Choroid plexus epithelial cell (primary cell): ENCODE results near the gene SLC1A3.

Source experiments
- DNase-seq: peaks from one replicate; pipeline ENCODE4 v3.0.0-alpha.2; 2010; ENCODE audit warnings: low read depth
- H3K4me3 ChIP-seq: 2 replicates; pipeline ENCODE4 v1.5.1; 2011; ENCODE audit warnings: low read depth, mild to moderate bottlenecking, control low read depth, low read length, moderate library complexity
- TF ChIP-seq, protein P1 (sequence below): conservative IDR thresholded peaks from 2 replicates; pipeline ENCODE4 v1.5.1; 2011; ENCODE audit warnings: low read depth, mild to moderate bottlenecking, control low read depth, inconsistent platforms, low read length, moderate library complexity

The SLC1A3 gene

DNA sequence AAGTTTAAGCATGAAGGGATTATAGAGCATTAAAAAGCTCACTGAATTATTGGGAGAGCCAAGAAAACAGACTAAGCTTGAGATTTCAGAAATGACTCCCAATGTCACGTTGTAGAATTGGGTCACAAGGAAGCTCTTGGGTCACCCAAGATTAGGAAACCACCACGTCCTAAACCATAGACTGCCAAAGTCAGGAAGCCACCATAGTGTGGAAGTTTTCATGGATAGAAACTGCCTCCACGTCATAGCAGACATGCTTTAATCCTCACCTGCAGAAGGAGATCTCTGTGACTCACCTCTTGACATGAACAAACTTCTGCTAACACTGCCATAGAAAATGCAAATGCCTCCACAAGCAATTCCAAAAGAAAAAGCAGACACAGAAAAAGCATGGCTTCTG is 106.3 kb downstream of the SLC1A3 start:
- TF ChIP-seq, protein P1, sequence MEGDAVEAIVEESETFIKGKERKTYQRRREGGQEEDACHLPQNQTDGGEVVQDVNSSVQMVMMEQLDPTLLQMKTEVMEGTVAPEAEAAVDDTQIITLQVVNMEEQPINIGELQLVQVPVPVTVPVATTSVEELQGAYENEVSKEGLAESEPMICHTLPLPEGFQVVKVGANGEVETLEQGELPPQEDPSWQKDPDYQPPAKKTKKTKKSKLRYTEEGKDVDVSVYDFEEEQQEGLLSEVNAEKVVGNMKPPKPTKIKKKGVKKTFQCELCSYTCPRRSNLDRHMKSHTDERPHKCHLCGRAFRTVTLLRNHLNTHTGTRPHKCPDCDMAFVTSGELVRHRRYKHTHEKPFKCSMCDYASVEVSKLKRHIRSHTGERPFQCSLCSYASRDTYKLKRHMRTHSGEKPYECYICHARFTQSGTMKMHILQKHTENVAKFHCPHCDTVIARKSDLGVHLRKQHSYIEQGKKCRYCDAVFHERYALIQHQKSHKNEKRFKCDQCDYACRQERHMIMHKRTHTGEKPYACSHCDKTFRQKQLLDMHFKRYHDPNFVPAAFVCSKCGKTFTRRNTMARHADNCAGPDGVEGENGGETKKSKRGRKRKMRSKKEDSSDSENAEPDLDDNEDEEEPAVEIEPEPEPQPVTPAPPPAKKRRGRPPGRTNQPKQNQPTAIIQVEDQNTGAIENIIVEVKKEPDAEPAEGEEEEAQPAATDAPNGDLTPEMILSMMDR, result no peak
- H3K4me3 ChIP-seq, result no peak overlapping the region
- DNase-seq, result no peak

DNA sequence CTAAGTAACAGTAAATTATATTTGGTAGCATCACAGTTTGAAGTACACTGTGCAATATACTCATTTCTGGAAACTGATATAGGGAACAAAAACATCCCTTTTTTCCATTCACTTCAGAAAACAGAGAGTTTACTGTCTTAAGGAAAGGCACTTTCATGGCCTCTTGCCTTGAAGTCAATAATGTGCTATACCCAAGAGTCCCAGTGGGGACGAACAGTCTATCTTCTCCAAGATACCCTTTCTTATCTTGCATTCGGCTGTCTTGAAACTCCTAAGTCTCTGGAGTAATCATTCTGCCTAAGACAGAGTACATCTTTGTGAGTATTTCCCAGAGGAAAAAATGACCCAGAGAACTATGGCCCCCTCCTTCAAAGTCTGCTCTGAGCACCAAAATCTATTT is 107.1 kb downstream of the SLC1A3 start:
- TF ChIP-seq, protein P1, result no peak
- DNase-seq, result no peak

DNA sequence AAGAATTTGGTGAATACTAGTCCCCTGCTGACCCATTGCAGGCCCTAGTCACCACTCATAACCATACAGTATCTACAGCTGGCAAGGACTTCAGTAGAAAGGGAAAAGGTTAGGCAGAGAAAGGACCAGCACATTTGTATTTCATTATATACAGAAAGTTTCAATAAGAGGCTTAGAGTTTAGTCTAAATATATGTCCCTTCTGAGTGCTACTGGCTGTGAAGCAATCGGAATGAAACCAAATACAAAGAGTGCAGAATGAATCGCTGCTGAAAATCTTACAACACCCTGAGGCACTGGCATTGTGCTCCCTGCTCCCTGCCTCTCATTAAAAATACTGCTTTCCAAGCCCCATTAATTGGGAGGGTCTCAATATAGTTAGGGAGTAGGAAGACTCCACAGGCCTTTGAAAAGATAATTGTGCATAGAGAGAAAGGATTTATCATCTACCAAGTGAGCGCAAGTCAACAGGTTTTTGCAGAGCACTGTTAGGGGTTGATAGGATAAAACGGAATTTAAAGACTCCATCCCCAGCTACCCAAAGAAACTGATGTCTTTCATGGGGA is 110.8 kb downstream of the SLC1A3 start:
- TF ChIP-seq, protein P1, result no peak
- no peak for DNase-seq
- no peak overlapping the region for H3K4me3 ChIP-seq

More for the DNA sequence above, 107.1 kb downstream of the SLC1A3 start:
- no peak overlapping the region for H3K4me3 ChIP-seq

DNA sequence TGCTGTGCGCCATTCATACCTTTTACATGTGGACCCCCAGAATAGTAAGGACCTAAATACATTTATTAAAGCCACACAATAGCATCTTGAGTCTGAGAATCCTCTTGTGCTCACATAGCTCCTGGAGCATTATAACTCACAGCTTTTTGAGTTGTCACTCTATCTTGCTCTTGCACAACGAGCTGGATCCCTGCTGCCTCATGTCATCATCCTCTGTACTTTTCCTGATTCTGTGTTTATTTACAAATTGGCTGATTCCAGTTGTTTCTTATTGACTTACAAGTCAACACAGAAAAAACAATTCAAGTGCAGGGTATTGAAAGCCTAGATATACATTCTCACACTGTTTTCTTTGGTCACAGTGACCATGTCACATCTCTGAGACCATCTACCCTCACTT is 112.9 kb downstream of the SLC1A3 start:
- TF ChIP-seq, protein P1, result no peak
- no peak overlapping the region for H3K4me3 ChIP-seq

DNA sequence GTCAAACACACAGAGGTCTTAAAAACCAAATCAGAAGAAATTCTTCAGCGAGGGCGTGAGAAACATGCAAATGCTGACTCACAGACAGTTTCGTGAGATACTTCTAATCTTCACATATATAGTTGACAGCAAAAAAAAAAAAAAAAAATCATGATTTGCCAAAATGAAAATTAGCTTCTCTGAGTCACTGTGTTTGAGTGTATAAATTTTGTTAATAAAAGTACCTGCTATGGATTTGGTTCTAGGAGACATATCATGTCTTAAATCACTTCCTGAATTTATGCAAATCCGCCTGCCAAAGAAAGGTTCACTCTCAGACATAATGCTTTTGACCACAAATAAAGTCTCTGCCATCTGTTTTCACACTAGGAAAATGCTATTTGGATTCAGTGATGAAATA is 114.3 kb downstream of the SLC1A3 start:
- TF ChIP-seq, protein P1, result no peak
- no peak for DNase-seq

More for the DNA sequence above, 112.9 kb downstream of the SLC1A3 start:
- DNase-seq, result no peak

DNA sequence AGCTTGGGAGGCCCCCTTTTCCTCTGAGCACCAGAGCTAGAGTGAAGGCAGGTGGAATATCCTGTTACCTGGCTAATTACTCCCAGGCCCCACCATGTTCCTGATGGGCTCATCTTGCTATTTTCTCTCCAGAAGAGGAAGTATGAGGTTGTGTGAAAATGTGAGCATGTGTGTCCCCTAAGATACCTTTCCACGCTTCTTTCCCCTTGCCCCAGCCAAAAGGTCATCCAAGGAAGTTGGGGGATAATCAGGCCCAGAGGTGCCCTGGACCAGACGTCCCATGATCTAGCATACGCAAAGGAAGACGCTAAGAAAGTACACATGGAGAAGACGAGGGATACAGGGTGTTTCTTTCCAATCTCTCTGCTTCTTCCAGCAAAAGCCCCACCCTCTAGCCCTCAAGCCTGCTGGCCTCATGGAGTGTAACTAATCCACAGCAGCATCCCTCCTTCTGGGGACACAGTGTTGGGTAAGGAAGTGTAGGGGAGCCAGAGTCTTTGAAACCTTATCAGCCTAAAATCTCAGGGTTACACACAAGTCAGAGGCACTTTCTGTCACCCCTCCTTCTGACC is 115.3 kb downstream of the SLC1A3 start:
- H3K4me3 ChIP-seq, result no peak overlapping the region
- TF ChIP-seq, protein P1, result no peak

More for the DNA sequence above, 114.3 kb downstream of the SLC1A3 start:
- no peak overlapping the region for H3K4me3 ChIP-seq

DNA sequence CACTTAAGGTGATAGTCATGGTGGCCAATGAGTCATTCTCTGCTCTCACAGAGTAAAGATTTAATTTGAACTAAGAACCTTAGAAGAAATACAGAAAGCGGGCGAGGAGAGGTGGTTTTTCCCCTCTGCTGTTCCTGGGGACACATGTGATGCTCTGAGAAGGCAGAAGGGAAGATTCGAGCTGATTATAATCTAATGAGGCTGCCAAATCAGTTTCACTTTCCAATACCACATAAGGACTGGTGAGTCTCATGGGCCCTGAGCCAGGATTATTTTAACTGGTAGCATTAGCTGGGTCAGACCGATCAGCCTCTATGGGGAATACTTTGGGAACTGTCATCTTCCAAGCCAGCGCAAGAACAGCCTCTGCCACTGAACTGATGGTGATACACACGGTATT is 116.5 kb downstream of the SLC1A3 start:
- no peak overlapping the region for H3K4me3 ChIP-seq
- TF ChIP-seq, protein P1, result no peak
- peak; percentile 25 for DNase-seq

More for the DNA sequence above, 115.3 kb downstream of the SLC1A3 start:
- no peak for DNase-seq
